Measurements from ENCODE around the gene EIF3B. TPM values are rescaled to one million over a fixed set of nuclear protein-coding genes. Genes with fewer than 3 reads are reported as not detected.
A peak's percentile ranks its signal among the peaks of the same experiment; 100 is the strongest.
"Not testable (repeated sequence)": the region's sequence is repeated elsewhere in the genome, so short reads cannot be mapped to it uniquely, and the experiment has no call there.

The EIF3B gene
- total RNA-seq, 1 donor from 2014 or later: 224 TPM

GRCh38 chr7:2386964-2387669 lies 32.5 kb downstream of the EIF3B start:
- H3K27ac Mint-ChIP-seq (ENCODE audit: unreplicated experiment): no peak overlapping the region
- H3K9me3 Mint-ChIP-seq: no peaks in the 10 kb centered on the region

GRCh38 chr7:2387897-2388636 lies 33.4 kb downstream of the EIF3B start:
- peaks cover 16% of the 10 kb centered on the region for H3K4me1 Mint-ChIP-seq
- no peaks in the 10 kb centered on the region for H3K36me3 Mint-ChIP-seq (ENCODE audit: low read depth)
- H3K27ac Mint-ChIP-seq (ENCODE audit: unreplicated experiment): no peak overlapping the region
- no peaks in the 10 kb centered on the region for H3K27me3 Mint-ChIP-seq (ENCODE audit: low read depth)
- H3K9me3 Mint-ChIP-seq: no peaks in the 10 kb centered on the region
- TF ChIP-seq, protein P1, sequence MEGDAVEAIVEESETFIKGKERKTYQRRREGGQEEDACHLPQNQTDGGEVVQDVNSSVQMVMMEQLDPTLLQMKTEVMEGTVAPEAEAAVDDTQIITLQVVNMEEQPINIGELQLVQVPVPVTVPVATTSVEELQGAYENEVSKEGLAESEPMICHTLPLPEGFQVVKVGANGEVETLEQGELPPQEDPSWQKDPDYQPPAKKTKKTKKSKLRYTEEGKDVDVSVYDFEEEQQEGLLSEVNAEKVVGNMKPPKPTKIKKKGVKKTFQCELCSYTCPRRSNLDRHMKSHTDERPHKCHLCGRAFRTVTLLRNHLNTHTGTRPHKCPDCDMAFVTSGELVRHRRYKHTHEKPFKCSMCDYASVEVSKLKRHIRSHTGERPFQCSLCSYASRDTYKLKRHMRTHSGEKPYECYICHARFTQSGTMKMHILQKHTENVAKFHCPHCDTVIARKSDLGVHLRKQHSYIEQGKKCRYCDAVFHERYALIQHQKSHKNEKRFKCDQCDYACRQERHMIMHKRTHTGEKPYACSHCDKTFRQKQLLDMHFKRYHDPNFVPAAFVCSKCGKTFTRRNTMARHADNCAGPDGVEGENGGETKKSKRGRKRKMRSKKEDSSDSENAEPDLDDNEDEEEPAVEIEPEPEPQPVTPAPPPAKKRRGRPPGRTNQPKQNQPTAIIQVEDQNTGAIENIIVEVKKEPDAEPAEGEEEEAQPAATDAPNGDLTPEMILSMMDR (conservative IDR thresholded peaks at IDR 0.05): no peak
- no peak for DNase-seq (ENCODE audit: low read depth, low spot score)
- H3K4me3 Mint-ChIP-seq: no peak overlapping the region

More at GRCh38 chr7:2386964-2387669, 32.5 kb downstream of the EIF3B start:
- DNase-seq (ENCODE audit: low read depth, low spot score): no peak
- Mint-ChIP-seq H3K27me3 (ENCODE audit: low read depth) (no peaks in the 10 kb centered on the region), H3K36me3 (ENCODE audit: low read depth) (no peaks in the 10 kb centered on the region), H3K4me1 (peaks cover 16% of the 10 kb centered on the region), H3K4me3 (no peak overlapping the region)
- TF ChIP-seq, protein P1 (conservative IDR thresholded peaks at IDR 0.05): no peak

DNA sequence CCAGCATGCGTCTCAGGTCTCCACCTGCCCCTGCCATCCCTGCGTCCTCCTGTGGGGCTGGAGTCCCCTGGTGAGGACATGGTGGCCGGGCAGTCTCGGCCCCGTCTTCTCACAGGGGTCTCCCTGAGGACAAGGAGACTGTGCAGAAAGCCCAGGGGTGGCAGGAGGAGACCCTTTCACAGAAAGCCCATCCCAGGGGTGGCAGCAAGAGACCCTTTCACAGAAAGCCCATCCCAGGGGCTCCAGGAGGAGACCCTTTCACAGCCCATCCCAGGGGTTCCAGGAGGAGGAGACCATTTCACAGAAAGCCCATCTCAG lies 34.0 kb downstream of the EIF3B start:
- no peak overlapping the region for H3K4me3 Mint-ChIP-seq
- DNase-seq (ENCODE audit: low read depth, low spot score): no peak
- H3K27me3 Mint-ChIP-seq (ENCODE audit: low read depth): no peaks in the 10 kb centered on the region
- peaks cover 16% of the 10 kb centered on the region for H3K4me1 Mint-ChIP-seq
- no peak overlapping the region for H3K27ac Mint-ChIP-seq (ENCODE audit: unreplicated experiment)
- TF ChIP-seq, protein P1 (conservative IDR thresholded peaks at IDR 0.05): no peak
- no peaks in the 10 kb centered on the region for H3K36me3 Mint-ChIP-seq (ENCODE audit: low read depth)
- H3K9me3 Mint-ChIP-seq: no peaks in the 10 kb centered on the region

- DNase-seq (ENCODE audit: low read depth, low spot score): peak; percentile 29
- not testable (repeated sequence) for H3K27me3 Mint-ChIP-seq (ENCODE audit: low read depth); H3K9me3 Mint-ChIP-seq; H3K36me3 Mint-ChIP-seq (ENCODE audit: low read depth)
- H3K4me3 Mint-ChIP-seq: peak overlapping the region; percentile 67
- H3K27ac Mint-ChIP-seq (ENCODE audit: unreplicated experiment): peak overlapping the region; percentile 86
- peaks cover 16% of the 10 kb centered on the region for H3K4me1 Mint-ChIP-seq
Measured at GRCh38 chr7:2390020-2390816, 35.6 kb downstream of the EIF3B start.

- TF ChIP-seq, protein P1 (conservative IDR thresholded peaks at IDR 0.05): no peak
- no peak for DNase-seq (ENCODE audit: low read depth, low spot score)
- no peaks in the 10 kb centered on the region for H3K36me3 Mint-ChIP-seq (ENCODE audit: low read depth)
- no peak overlapping the region for H3K27ac Mint-ChIP-seq (ENCODE audit: unreplicated experiment)
- H3K4me3 Mint-ChIP-seq: no peak overlapping the region
- H3K27me3 Mint-ChIP-seq (ENCODE audit: low read depth): no peaks in the 10 kb centered on the region
- H3K4me1 Mint-ChIP-seq: peaks cover 16% of the 10 kb centered on the region
- H3K9me3 Mint-ChIP-seq: no peaks in the 10 kb centered on the region
Measured at GRCh38 chr7:2393706-2394105, 39.1 kb downstream of the EIF3B start.
